Stimulated activated CD8-positive, alpha-beta memory T cell treated with anti-CD3 and anti-CD28 coated beads, Interleukin-7, amount 100 ng/mL, for 24 hours (primary cell): ENCODE results near the gene GZF1.
"Not testable (repeated sequence)": the region's sequence is repeated elsewhere in the genome, so short reads cannot be mapped to it uniquely, and the experiment has no call there.

ENCODE experiments used
- DNase-seq: peaks from one replicate; pipeline ENCODE4 v3.0.0-alpha.2; 2020; ENCODE audit warnings: low read depth

Gene GZF1

DNA sequence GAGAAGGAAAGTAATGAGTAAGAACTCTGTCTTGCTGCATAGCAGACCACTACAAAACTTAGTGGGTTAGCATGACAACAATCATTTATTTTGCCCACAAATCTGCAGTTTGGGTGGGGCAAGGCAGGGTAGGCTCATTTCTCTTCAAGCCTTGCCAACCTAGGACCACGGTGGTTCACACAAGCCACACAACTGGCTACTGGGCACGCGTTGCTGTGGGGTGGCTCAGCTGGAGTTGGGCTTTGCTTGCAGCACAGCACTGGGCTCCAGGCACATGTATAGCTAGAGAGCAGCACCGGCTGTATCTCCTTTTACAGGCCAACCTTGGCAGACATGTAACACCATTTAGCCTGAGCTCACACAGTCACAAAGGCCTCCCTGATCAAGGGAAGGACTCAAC, 16.0 kb upstream of the GZF1 start:
- no peak for DNase-seq

DNA sequence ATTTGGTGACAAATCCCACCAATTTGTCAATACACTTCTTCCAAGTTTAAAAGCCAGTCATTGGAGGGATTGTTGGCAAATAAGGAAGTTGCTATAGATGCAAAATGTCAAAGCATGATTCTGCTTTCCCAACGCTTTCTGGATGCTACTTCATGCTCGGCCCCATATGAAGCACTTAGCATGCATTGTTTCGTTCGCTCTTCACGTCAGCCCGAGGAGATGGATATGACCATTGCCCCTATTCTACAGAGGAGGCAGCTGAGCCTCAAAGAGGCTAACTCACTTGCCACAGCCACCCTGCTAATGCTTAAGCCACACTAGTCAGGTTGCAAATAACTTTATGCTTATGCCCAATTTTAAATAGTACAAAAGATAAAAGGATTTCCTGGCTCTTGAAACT, 14.2 kb upstream of the GZF1 start:
- no peak for DNase-seq

DNA sequence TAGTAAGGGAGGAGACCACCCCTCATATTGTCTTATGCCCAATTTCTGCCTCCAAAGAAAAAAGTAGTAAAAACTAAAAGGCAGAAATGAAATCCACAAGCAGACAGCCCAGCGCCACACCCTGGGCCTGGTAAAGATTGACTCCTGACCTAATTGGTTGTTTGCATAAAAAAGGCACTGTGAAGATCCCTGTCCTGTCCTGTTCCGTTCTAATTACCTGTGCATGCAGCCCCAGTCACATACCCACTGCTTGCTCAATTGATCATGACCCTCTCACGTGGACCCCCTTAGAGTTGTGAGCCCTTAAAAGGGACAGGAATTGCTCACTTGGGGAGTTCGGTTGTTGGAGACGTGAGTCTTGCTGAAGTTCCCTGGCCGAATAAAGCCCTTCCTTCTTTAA, 13.5 kb upstream of the GZF1 start:
- not testable (repeated sequence) for DNase-seq

DNA sequence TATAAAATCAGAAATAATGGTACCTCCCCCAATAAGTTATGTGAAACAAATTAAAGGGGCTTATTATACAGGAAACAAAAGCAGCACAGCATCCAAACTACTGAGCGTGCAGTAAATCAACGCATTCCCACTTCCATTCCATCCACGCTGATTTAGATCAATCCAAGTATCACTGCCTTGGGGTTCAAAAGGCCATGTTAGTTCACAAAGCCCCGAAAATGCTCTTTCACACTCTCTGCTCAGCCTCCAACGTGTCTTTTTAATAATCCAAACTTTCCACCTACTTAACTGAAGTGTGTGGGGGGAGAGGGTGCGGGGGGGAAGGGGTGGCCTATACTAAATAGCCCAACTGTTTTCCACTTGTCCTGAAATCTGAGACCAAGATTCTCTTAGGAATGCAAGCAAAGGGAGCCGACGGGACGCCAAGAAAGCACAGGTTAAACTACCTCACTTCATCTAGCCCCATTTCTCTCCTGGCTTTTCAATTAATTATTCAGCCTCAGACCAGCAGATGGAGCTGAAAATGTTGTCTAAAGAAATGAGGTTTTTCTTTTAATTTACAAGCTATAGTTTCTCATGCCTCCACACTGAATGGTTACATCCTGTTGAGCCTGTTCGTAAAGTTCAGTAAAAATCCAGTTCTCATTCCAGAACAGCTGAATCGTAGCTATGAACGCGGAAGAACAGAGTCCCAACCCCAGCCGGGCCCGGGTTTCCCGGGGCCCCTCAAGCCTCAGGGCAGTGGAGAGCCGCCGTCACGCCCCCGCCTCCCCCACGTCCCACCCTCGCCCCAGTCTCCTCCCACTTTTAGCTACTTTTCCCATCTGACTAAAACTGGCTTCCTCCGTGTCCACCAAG, 12.4 kb upstream of the GZF1 start:
- peak; percentile 51 for DNase-seq

DNA sequence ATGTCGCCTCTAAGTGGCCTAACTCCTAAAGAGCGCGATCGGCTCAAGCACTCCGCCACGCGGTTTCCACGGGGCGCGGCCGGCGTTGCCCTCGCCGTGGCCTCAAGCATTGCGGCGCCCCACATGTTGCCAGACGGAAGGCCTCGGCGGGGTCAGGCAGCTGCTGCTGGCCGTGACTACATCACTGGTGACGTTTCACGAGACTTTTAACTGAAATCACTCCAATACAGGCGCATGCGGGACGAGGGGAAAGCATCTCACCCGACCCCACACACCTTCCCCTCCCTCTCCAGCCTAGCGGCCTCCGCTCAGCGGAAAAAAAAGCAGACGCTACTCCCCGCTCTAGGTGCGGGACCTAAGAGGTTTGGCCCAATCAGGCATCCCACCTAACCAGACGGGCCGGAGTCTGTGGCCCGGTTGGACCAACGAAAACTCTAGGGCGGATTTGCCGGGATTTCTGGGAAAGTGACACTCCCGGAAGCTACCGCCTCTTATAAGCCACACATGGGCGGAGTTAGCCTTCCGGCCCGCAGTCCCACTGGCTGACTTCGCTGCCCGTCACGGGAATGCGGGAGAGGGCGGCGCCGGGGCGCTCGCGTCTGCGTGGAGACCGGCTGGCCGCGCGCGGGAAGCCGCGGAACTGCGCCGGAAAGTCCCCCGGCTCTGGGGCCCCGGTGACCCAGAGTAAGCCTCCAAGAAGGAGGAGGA, 11.6 kb upstream of the GZF1 start, which contains the start of gene NXT1:
Gene NXT1, plus strand, starts transcription at position 596 of the 708 bp plus-strand sequence. CDS start 3,251 bp downstream, outside the sequence.
- peak; percentile 90 for DNase-seq

DNA sequence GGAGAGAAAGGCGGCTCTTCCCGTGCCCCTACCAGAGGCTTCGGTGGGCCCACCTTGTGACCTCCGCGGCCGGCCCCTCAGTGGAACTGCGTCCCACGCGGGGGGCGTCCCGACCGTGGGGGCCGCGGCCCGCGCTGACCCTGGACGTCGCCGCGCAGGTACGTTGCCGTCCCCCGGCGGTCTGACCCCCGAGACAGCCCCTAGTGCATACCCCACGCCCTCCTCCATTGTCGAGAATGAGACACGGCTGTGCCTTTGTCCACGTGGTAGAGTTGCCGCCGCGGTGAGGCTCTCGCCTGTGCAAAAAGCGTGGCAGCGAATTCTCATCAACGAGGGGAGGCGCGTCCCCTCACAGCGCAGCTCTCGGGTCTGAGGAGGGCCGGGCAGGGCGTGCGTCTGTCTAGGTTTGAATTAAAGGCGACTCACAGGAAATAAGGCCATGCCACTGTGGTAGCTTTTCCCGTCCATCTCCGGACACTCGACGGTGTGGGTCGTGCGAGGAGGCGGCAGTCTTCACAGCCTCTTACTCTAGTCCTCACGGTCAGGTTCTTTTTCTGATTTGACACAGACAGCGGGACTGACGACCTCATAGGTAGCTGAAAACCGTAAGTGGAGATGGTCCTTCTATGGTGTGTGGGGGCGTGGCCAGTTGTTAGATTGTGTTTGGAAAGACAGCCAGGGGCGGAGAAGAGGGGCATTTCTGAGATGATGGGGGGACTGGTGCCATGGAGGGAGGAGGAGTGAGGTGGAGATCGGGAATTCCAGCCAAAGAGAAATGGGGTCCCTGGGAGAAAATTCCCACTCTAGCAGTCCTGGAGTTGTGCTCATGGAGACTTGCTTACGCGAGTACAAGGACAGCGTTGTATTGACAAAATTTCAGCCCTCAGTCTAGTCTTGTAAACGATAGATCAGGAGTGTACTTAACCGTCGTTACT, 10.8 kb upstream of the GZF1 start:
- DNase-seq: peak; percentile 34

DNA sequence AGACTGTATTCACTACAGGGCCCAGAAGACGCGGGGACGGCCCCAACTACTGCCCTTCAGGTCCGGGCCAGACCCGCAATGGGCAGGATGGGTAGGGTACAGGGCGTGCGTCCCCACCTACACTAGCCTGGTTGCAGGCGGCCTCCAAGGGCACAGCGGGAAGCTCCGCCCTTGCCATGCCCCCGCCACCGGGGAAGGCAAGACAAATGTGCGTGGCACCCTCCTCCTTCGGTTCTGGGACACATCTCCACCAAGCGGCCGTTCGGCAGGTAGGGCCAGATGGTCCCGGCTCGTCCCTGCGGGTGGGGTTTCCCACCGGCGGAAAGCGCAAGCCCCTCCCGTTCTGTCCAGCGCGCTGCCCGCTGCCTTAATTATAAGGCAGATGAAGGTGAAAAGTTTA, 5.8 kb upstream of the GZF1 start:
- DNase-seq: no peak

DNA sequence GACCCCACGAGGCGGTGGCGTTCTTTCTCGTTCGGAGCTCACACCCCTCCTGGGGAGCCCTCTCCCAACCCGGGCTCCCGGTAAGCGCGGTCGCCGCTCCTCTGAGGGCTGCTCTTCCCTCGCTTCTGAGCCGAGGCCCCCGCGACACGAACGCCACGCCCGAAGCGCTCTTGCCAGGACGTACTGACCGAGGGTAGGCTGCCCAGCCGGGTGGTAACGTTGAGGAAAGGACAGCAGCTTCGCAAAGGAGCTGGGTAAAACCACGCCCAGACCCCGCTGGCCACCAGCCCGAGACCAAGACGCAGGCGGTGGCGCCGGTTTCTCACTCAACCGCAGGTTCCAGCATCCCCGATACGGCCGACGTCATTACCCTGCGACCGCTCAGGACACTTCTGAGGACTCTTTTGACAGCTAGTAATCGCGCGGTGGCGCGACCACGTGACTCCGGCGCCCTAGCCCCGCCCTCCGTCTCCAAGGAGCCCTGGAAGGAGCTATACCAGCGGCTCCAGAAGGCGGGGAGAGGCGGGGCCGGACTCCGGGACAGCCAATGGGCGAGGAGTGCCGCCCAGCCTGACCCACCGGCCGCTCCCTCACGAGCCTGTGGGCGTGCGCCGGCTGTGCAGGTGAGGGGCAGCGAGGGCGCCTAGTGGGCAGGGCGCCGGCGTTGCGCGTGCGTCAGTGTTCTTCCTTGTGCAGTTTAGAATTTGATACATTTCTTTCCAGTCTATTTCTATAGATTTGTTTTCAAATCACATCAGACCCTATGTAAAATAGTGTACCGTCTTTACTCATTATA, 4.0 kb upstream of the GZF1 start:
- peak; percentile 100 for DNase-seq

DNA sequence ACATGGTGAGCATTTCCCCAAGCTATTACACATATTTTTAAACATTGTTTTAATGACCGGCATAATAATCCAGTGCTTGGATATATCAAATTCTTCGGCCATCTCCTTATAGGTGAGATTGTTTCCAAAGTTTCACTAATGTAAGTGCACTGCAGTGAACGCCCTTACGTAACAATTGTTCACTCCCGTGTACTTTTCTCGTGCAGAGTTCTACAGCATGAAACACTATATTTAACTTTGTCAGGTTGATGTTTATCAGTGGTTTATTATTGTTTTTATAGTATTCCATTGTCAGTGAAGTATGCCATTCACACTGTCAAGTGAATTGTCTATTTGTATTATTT, 3.4 kb upstream of the GZF1 start:
- DNase-seq: no peak

DNA sequence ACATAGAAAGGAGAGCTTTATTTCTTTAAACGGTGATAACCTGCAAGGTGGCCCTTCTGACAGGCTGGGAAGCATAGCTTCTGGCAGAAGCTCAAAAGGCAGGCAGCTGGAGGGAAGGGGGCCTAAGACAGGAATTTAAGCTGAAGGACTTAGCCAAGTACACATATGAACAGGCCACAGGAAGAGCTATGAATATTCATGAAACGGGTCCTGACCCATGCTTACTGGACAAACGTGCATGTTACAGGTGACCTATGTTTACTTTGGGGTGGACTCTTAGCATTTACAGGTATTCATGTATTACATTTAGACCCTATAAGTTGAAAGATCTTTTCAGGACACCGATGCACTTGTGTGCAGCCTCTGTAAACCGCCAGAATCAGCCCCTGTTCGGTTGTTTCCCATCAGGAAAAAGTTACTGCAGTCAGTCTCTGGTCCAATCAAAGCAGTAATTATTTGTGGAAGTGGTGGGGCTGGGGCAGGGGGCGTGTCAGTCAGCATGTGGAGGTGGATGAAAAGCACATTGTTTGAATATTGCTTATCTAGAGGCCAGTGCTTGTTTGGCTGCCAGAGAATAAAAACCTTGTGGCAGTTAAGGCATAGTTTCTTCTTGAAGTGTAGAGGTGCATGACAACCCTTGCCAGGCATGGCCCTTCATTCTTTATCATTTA, 2.9 kb upstream of the GZF1 start:
- no peak for DNase-seq

DNA sequence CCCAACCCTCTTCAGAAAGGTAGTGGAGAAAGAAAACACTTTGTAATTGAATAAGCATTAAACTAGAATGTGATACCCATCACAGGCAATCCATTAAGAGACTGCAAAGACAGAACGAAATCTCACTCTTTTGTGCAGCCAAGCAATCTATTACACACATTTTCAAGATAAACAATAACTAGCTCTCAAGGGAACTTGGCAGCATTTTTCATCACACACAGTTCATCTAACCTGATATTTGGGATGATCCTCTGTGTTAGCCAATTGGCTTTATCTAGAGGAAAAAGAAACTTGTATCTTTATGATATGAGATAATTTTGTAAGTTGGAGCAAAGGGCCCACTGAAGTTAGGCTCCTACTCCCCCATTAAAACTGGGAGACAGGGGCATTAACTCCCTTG, 1.5 kb upstream of the GZF1 start:
- no peak for DNase-seq

DNA sequence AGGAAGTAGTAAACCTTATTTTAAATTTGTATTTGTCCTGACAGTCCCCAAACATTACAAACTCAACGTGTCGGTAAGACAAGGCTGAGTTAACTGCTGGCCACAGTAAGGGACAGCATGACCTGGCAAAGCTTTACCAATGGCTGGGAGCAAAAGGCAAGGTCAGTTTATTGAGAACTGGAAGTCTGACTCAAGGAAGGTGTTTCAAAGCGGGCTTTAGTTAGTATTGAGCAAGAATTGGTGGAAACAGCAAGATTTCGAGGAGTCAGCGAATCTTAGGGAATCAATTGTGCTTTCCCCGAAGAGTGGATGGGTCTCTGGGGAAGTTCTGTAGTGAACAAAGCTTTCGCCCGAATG, 885 bp upstream of the GZF1 start:
- DNase-seq: no peak

DNA sequence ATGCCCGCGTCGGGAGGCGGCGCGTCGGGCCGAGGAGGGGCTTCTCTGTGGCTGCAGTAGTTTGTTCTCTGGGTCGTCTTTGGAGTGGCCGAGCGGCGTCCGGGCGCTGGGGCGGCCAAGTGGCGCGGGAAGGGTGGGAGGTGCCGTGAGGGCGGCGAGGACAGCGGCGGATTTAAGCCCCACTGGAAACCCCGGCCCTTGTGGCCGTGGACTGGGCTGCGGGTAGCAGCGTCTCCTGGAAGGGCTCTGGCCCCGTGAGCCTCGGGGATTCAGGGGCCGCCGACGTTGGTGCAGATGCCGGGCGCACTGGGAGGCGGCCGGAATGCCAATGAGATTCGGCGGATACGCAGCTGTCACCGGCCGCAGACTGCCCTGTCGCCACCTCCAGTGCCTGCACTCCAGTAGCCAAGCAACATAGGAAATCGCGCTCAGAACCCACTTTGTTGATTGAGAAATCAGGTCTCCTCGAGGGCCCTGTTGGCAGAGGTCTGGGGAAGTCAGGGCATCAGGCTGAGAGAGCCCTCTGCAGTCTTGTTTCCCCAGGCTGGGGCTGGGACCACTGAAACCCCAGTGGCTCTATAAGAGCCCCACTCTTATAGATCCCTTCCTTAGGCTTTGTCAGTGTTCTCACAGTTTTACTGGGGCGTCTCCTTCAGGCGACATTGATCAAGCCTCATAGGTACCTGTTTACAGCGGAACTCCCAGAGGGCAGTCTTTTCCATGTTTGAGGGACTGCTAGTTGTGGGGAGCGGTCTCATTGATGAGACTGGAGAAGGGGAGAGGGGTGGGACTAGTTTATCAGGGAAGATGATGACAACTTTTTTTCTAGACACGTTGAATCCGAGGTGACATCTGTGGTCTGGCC, 642 bp downstream of the GZF1 start:
- DNase-seq: no peak

DNA sequence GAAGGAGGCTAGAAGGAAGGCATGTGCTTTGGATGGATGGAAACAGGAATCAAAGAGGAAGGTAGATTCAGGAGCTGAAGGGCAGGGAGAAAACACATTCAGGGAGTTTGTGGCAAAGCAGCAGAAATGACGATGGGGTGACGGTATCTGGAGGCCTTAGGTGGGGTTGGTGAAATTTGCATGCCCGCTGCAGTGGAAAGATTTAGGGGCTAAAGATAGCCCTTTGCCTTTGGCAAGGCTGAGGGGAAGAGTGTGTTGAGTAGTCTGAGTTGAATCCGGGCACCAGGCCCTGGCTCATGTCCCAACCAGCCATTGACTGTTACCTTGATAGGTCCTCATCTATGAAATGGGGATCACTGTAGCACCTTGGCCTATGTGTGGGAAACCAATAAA, 1.3 kb downstream of the GZF1 start:
- DNase-seq: no peak

DNA sequence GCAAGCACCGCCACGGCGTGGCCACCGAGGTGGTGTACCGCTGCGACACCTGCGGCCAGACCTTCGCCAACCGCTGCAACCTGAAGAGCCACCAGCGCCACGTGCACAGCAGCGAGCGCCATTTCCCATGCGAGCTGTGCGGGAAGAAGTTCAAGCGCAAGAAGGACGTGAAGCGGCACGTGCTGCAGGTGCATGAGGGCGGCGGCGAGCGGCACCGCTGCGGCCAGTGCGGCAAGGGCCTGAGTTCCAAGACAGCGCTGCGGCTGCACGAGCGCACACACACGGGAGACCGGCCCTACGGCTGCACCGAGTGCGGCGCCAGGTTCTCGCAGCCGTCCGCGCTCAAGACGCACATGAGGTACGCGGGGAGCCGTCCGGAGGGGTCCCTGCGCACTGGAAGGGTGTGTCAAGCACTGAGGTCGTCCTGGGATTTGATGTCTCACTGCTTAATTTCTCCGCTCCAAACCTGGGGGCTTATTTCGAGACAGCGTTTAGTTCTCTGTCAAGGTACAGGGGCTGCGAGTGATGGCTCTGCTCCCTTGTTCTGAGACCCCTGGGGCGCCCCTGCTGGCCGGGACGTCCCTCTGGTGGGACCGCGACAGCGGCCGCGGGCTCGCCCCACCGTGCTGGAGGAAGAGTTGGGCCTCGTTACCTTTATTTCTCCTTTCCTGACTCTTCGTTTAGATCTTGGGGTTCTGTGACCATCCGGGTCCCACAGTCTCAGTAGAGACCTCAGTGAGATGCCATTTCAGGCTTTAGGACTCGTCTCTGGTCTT, 3.6 kb downstream of the GZF1 start:
- DNase-seq: no peak

DNA sequence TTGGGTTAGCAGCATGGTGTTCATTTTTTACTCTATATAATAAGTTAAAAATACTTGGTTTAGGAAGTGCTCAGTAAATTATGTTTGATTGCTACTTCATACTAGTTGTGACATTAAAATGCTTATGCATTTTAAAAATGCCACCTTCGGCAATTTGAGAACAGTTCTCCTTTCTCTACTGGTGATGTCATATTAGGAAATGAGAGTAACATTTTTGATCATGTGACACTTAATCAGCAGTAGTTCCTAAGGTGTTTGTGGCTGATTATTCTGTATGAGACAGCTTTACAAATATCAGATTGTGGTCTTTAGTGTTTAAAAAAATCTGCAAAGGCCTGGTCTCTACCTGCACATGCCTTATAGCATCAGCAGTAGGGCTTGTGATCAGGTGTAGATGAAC, 4.4 kb downstream of the GZF1 start:
- DNase-seq: no peak

DNA sequence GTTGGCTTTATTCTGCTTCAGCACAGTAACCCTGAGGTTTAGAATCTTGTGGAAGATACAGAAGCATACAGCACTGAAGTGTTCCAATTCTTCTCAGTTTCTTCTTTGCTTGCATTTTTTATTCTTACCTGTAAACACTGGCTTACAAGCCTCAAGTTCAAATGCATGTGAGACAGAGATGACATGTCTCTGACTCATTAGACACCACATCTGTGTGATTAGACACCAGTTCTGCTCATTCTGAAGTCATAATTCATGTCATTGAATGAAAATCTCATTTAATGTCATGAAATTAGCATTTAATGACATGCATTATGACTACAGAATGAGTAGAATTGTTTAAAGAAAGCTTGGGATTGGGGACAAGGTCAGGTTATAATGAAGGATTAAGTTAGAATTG, 5.8 kb downstream of the GZF1 start:
- DNase-seq: no peak

DNA sequence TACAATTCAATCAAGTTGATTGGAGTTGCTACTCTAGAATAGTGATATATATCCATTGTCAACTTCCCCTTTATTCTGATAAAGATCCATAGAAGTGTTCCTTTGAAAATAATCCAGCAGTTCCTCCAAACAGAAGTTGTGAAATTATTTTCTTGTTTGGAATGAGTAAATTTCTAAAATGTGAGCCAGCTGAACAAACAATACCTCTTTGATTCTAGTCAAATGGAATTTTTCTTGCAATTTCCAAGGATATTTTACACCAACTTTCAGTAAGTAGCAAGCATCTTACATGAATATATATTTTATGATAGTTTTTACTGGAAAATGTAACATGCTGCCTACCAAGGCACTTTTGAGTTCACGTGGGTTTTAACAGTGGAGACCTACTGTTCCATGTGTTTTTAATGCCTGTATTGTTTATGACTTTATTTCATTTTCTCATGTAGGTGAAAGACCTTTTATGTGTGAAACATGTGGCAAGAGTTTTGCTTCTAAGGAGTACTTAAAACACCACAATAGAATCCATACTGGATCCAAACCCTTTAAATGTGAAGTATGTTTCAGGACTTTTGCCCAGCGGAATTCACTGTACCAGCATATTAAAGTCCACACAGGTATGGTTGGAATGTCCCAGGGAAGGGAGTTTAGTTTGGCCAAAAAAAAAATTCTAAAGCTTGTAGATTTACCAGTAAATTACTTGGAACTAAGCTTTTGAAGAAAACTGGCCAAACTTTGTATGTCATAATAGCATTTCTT, 6.5 kb downstream of the GZF1 start:
- DNase-seq: no peak
